HG03196 (cell line): ENCODE results near the gene CFHR4.
A peak's percentile ranks its signal among the peaks of the same experiment; 100 is the strongest.
"Not testable (repeated sequence)": the region's sequence is repeated elsewhere in the genome, so short reads cannot be mapped to it uniquely, and the experiment has no call there.

Experiments
- ATAC-seq: cut with Tn5 transposase; IDR thresholded peaks from one replicate; pipeline ENCODE4 v1.9.1; 2021; ENCODE audit not compliant: unreplicated experiment

CFHR4 gene

DNA sequence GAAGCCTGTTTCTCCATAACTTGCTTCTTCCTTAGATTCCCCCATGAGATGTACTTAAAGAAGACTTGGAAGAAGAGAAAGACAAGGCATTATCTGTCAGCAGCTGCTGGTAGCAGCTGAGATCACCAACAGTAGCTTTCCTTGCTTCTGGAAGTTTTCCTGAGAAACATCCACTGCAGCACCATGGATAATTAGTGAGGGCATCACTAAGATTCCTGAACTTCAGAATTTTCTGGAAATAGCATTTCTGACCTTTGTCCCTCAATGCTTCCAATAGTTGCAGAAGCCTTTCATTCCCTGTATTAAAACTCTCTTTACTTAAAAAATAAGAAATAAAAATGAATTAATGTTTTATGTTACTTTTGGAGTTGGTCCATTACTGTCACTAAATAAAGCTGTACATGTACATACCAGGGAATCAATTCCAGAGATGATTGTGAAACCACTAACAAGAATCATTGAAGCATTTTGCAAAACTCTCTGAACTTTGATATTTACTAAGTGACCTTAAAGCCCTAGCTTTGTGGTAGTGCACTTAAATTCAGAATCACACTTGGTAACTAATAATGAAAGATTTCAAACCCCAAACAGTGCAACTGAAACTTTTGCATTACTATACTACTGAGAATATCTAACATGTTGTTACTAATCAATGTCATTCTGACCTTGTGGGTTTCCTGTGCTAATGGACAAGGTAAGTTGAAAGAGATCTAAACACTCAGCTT, at the start of gene CFHR4:
Gene CFHR4, plus strand, starts transcription at position 538 of the 725 bp plus-strand sequence. Its CDS starts 99 bp downstream, at position 637.
- peak; percentile 99 for ATAC-seq

- not testable (repeated sequence) for ATAC-seq
Observed at GRCh38 chr1:196849613-196850492, 38.0 kb upstream of the CFHR4 start.

DNA sequence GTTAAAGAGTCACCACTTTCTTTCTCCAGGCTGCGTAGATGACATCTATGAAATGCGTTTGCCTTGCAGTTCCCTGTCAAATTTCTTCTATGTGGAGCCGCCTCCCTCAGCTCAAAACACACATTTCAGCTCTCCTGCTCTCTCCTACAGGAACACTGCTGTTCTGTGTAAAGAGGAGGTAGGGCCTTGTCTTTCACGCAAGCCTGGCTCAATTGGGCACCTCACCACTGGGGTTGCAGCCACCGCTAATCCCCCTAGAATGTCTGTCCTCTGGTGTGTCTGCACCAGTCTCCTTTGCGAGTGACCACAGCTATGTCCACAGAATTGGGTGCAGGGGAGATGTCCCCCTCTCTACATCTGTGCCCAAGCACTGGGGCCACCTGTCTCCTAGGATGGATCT, 31.8 kb upstream of the CFHR4 start:
- no peak for ATAC-seq

DNA sequence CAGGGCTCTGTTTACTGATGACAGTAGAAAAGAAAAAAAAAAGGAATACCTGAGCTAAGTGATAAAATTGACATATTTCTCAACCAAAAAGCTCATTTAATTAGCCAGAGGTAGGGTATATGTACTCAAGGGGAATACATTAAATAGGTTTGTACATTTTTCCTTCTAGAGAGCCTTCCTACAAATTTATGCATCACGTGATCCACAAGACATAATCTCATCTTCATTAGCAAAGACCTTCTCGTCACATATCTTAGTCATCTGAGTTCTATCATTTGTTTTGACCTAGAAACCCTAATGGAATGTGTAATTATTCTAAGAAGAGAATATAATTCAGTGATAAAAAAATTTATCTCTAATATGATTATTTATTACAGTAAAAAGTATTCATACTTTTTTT, 30.7 kb upstream of the CFHR4 start:
- ATAC-seq = no peak

GRCh38 chr1:196858811-196859210, 29.0 kb upstream of the CFHR4 start:
- no peak for ATAC-seq

- ATAC-seq = no peak
Observed at GRCh38 chr1:196860323-196860884, 27.4 kb upstream of the CFHR4 start.

- no peak for ATAC-seq
Observed at GRCh38 chr1:196861429-196861828, 26.4 kb upstream of the CFHR4 start.

GRCh38 chr1:196866974-196867373, 20.9 kb upstream of the CFHR4 start:
- ATAC-seq = no peak

DNA sequence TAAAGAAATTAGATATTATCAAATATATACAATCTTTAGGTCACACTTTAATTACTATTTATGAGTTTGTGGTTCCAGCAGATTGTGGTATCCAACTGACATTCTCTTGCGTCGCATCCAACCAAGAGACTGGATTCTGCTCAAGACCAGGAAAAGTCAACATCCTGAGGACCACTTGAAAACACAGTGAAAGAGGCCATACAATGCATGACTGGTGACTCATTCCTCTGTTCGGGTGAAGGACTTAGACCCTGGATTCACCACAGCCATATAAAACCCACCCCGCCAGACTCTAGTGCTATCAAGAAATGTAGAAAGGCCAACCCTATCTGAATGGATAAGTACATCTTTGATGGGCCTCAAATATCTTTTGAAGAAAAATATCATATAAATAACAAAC, 14.5 kb upstream of the CFHR4 start:
- no peak for ATAC-seq

DNA sequence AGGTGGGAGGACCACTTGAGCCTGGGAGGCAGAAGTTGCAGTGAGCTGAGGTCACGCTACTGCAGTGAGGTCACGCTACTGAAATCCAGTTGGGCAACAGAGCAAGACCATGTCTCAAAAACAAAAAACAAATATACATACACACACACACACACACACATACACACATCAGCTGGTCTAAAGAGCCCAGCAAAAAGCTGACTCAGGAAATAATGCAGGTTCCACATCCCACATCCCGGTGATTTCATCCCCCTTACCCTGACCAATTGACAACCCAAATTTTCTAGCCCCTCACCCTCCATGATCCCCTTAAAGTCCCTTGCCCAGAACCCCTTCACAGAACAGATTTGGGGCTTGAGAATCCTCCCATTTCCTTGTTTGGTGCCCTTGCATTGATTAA, 11.9 kb upstream of the CFHR4 start:
- ATAC-seq = no peak

DNA sequence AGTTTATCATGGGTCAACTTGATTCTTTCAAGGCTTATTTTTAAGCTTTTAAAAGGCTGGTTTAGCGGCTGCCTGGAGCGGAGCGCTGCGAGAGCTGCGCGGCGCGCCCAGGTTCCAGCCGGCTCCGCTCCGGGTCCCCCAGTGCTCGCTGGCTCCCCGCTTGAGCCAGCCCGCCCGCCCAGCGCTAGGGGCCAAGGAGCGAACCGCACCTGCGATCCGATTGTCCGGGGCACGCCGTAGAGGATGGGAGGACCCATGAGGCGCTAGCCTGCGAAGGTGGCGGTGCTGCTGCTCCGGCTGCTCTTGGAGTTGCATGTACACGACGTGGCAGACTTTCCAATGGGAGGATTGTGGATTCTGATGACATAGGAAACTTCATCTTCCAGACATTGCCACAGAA, 9.9 kb upstream of the CFHR4 start:
- no peak for ATAC-seq

- not testable (repeated sequence) for ATAC-seq
Observed at GRCh38 chr1:196886560-196886959, 1.3 kb upstream of the CFHR4 start.

DNA sequence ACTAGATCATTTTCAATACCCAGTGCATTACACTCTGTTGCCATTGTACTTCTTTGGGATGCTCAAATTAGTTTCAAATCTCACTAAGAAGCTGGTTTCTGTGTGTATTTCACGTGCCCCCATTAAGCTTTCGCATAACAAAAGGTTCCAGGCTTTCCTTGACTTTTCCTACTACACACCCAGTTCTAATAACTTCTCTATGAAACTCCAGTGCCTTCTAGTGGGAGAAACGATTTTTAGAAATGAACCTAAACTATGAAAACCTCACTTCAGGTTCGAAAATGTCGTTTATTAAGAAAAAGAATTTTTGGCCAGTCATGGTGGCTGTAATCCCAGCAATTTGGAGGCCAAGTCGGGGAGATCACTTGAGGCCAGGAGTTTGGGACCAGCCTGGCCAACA, 2.8 kb downstream of the CFHR4 start:
- ATAC-seq = no peak

- no peak for ATAC-seq
Observed at GRCh38 chr1:196891251-196891650, 3.4 kb downstream of the CFHR4 start.

- no peak for ATAC-seq
Observed at GRCh38 chr1:196896355-196896754, 8.5 kb downstream of the CFHR4 start.

- ATAC-seq = no peak
Observed at GRCh38 chr1:196897158-196897828, 9.4 kb downstream of the CFHR4 start.

- ATAC-seq = no peak
Observed at GRCh38 chr1:196902344-196902743, 14.5 kb downstream of the CFHR4 start.

- no peak for ATAC-seq
Observed at GRCh38 chr1:196910215-196910614, 22.4 kb downstream of the CFHR4 start.

- ATAC-seq = not testable (repeated sequence)
Observed at GRCh38 chr1:196912283-196912682, 24.4 kb downstream of the CFHR4 start.

- ATAC-seq = not testable (repeated sequence)
Observed at GRCh38 chr1:196926839-196927238, 39.0 kb downstream of the CFHR4 start.

DNA sequence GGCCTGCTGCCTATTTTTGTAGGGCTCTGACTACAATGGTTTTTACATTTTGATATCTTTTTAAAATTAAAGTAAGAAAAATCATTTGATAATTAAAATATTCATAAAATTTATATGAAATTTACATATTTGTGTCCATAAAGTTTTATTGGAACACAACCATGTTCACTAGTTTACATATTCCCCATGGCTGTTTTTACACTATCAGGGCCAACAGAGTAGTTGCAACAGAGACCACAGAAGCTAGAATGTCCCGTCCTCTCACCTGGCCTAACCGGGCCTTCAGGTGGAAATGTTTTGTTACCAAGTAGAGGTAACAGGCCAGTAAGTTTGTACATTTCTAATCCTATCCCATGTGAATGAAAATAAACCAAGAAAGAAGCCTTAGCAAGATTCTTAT, 45.0 kb downstream of the CFHR4 start:
- ATAC-seq = not testable (repeated sequence)
